Activated T-cell treated with anti-CD3 and anti-CD28 coated beads, Interleukin-2, amount 50 U/mL, for 4 hours (primary cell): Measurements from ENCODE around the gene HIGD2B. TPM values are rescaled to one million over a fixed set of nuclear protein-coding genes. Genes with fewer than 3 reads are reported as not detected.
"Not testable (repeated sequence)": the region's sequence is repeated elsewhere in the genome, so short reads cannot be mapped to it uniquely, and the experiment has no call there.

Experiments used
- ATAC-seq, 2 donors: fragments of 200-7000 bp; cut with Tn5 transposase; one replicate each; pipeline ENCODE4 v1.10.0; 2021
- DNase-seq: peaks from one replicate; pipeline ENCODE4 v3.0.0-alpha.2; 2020
- H3K27me3 Mint-ChIP-seq: one replicate; pipeline ENCODE4 v1.8.0; 2021; ENCODE audit warnings: low read depth, mixed read lengths
- H3K36me3 Mint-ChIP-seq: one replicate; pipeline ENCODE4 v1.8.0; 2022; ENCODE audit warnings: mixed read lengths; ENCODE audit not compliant: insufficient read depth
- H3K4me1 Mint-ChIP-seq: one replicate; pipeline ENCODE4 v1.8.0; 2021; ENCODE audit warnings: low read depth, mixed read lengths
- H3K4me3 Mint-ChIP-seq: one replicate; pipeline ENCODE4 v1.8.0; 2021; ENCODE audit warnings: mild to moderate bottlenecking, moderate library complexity, mixed read lengths
- H3K9me3 Mint-ChIP-seq: one replicate; pipeline ENCODE4 v1.8.0; 2021; ENCODE audit warnings: mixed read lengths
- total RNA-seq, 3 donors: library from RNA; stranded (reverse); gene quantifications; one replicate each; pipeline ENCODE4 v1.2.1, GENCODE V29; 2021

HIGD2B gene
- total RNA-seq, 3 donors from 2014 or later, result 0.18 to 0.33 TPM; not detected in 1

- H3K9me3 Mint-ChIP-seq, ATAC-seq, DNase-seq, H3K36me3 Mint-ChIP-seq, H3K4me3 Mint-ChIP-seq, H3K27me3 Mint-ChIP-seq, H3K4me1 Mint-ChIP-seq: not testable (repeated sequence)
These were observed 30.0 kb downstream of the HIGD2B start for GRCh38 chr15:72656014-72656413.

- not testable (repeated sequence) for H3K4me3 Mint-ChIP-seq, ATAC-seq, DNase-seq, H3K9me3 Mint-ChIP-seq, H3K4me1 Mint-ChIP-seq, H3K27me3 Mint-ChIP-seq, H3K36me3 Mint-ChIP-seq
These were observed 31.6 kb downstream of the HIGD2B start, which contains the start of gene GOLGA6B for GRCh38 chr15:72654397-72654796. Gene GOLGA6B, plus strand, starts transcription at chr15:72654697. Its CDS starts 41 bp downstream, at chr15:72654738.

GRCh38 chr15:72648631-72649253 lies 37.2 kb downstream of the HIGD2B start:
- not testable (repeated sequence) for H3K36me3 Mint-ChIP-seq, ATAC-seq, H3K9me3 Mint-ChIP-seq, DNase-seq, H3K4me3 Mint-ChIP-seq, H3K4me1 Mint-ChIP-seq, H3K27me3 Mint-ChIP-seq

- ATAC-seq, DNase-seq, H3K4me3 Mint-ChIP-seq, H3K36me3 Mint-ChIP-seq, H3K9me3 Mint-ChIP-seq, H3K4me1 Mint-ChIP-seq, H3K27me3 Mint-ChIP-seq: not testable (repeated sequence)
These were observed 43.7 kb downstream of the HIGD2B start for GRCh38 chr15:72642271-72642670.

GRCh38 chr15:72639759-72640483 lies 46.1 kb downstream of the HIGD2B start:
- H3K4me1 Mint-ChIP-seq, H3K9me3 Mint-ChIP-seq, DNase-seq, H3K4me3 Mint-ChIP-seq, ATAC-seq, H3K36me3 Mint-ChIP-seq, H3K27me3 Mint-ChIP-seq: not testable (repeated sequence)

GRCh38 chr15:72636519-72637282 lies 49.3 kb downstream of the HIGD2B start:
- not testable (repeated sequence) for DNase-seq, H3K27me3 Mint-ChIP-seq, H3K4me1 Mint-ChIP-seq, H3K9me3 Mint-ChIP-seq, H3K36me3 Mint-ChIP-seq
- peak overlapping the region; percentile 22 for H3K4me3 Mint-ChIP-seq
- peak; percentile 67 to 76 for ATAC-seq

- not testable (repeated sequence) for H3K27me3 Mint-ChIP-seq, H3K9me3 Mint-ChIP-seq, ATAC-seq
These were observed 56.9 kb downstream of the HIGD2B start for GRCh38 chr15:72629068-72629570.

GRCh38 chr15:72628249-72629067 lies 57.5 kb downstream of the HIGD2B start:
- H3K4me1 Mint-ChIP-seq, DNase-seq, ATAC-seq, H3K36me3 Mint-ChIP-seq, H3K4me3 Mint-ChIP-seq, H3K9me3 Mint-ChIP-seq, H3K27me3 Mint-ChIP-seq: not testable (repeated sequence)

More at GRCh38 chr15:72629068-72629570, 56.9 kb downstream of the HIGD2B start:
- not testable (repeated sequence) for DNase-seq, H3K4me1 Mint-ChIP-seq, H3K36me3 Mint-ChIP-seq, H3K4me3 Mint-ChIP-seq

GRCh38 chr15:72626153-72626552 lies 59.8 kb downstream of the HIGD2B start:
- not testable (repeated sequence) for ATAC-seq, H3K9me3 Mint-ChIP-seq, H3K4me1 Mint-ChIP-seq, H3K4me3 Mint-ChIP-seq, H3K36me3 Mint-ChIP-seq, H3K27me3 Mint-ChIP-seq, DNase-seq

Other genes with a start within 250 kb of the HIGD2B start
- gene ARIH1, start 211.9 kb downstream of the HIGD2B start, total RNA-seq, result 100 to 1,000 TPM; 154 to 167 (median 164) TPM
- not detected for gene GOLGA6B, start 31.5 kb downstream of the HIGD2B start, total RNA-seq
- gene BBS4, start within 50 bp of the HIGD2B start, total RNA-seq, result 10 to 100 TPM; 12.1 to 16.5 (median 15.0) TPM
- 10 to 100 TPM; 79.0 to 81.9 (median 81.8) TPM for gene ADPGK, start 97.6 kb upstream of the HIGD2B start, total RNA-seq